Activated CD4-positive, alpha-beta T cell treated with anti-CD3 and anti-CD28 coated beads, Interleukin-2, Interleukin-6, amounts not matched to agents 100 ng/mL and 50 ng/mL, durations not matched to agents 16 hours and 8 hours (primary cell): ENCODE measurements around the gene AFAP1.
"Not testable (repeated sequence)": the region's sequence is repeated elsewhere in the genome, so short reads cannot be mapped to it uniquely, and the experiment has no call there.

Experiments used
- DNase-seq: peaks from one replicate; pipeline ENCODE4 v3.0.0-alpha.2; 2020

Gene AFAP1

GRCh38 chr4:7944599-7945220 lies 5.0 kb upstream of the AFAP1 start:
- no peak for DNase-seq

DNA sequence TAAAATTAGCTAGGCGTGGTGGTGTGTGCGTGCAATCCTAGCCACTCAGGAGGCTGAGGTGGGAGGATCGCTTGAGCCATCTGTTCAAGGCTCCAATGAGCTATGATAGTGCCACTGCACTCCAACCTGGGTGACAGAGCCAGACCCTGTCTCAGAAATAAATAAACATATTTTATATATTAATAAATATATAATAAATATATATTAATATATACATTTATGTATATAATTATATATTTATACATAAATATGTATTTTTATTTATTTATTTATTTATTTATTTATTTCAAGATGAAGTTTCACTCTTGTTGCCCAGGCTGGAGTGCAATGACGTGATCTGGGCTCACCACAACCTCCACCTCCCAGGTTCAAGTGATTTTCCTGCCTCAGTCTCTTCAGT lies 4.0 kb upstream of the AFAP1 start:
- DNase-seq, result not testable (repeated sequence)

- no peak for DNase-seq
Measured at GRCh38 chr4:7943211-7943610, 3.5 kb upstream of the AFAP1 start.

- no peak for DNase-seq
Measured at GRCh38 chr4:7941965-7942496, 2.4 kb upstream of the AFAP1 start.

GRCh38 chr4:7941111-7941964 lies 1.7 kb upstream of the AFAP1 start:
- no peak for DNase-seq

DNA sequence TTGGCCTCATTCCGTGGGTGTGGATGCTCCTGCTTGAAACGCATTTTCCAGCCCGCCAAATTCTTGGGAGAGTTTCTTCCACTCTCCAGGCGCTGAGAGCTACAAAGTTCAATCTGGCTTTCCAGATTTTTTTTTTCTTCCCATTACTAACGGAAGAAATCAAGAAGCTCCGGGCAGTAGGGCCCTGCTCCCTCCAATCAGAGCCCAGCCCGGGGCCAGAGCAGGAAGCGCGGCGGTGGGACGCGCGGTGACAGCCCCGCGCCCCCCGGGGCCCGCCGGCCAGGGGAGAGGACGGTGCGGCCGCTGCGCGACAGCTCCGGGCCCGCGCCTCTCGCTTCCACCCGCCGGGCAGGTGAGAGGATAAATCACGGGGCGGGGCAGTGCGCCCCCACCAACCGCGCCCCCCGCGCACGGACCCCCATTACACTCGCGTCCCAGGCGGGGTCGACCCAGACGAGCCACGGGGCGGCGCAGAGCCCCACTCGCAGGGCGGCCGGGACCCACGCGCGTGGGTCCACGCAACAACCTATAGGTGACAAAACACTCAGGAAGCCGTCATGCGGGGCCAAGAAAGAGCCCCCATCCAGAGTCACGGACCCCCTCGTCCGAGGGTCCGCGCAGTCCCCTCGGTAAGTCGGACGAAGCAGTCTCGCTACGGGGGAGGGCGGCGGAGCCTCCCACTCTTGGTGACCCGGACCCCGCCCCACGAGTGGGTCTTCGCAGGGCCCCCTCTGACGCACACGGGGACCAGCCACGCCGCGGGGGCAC lies 868 bp downstream of the AFAP1 start:
- DNase-seq, result no peak

DNA sequence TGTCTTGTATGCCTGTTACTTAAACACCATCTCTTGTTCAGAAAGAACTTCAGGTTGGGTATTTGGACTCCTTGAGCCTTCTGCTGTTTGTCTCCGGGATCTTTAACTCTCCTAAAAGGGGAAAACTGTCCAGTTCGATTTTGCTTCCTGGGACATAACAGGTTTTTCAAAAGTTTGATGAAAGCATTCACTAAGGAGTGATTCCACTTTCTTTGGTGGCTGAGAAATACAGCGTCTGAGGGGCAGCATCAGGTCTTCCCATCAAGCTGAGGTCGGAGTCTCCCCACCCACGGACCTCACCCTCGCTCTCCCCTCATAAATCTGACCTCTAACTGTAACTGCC lies 1.4 kb downstream of the AFAP1 start:
- no peak for DNase-seq

- DNase-seq, result no peak
Measured at GRCh38 chr4:7937006-7937405, 2.7 kb downstream of the AFAP1 start.

DNA sequence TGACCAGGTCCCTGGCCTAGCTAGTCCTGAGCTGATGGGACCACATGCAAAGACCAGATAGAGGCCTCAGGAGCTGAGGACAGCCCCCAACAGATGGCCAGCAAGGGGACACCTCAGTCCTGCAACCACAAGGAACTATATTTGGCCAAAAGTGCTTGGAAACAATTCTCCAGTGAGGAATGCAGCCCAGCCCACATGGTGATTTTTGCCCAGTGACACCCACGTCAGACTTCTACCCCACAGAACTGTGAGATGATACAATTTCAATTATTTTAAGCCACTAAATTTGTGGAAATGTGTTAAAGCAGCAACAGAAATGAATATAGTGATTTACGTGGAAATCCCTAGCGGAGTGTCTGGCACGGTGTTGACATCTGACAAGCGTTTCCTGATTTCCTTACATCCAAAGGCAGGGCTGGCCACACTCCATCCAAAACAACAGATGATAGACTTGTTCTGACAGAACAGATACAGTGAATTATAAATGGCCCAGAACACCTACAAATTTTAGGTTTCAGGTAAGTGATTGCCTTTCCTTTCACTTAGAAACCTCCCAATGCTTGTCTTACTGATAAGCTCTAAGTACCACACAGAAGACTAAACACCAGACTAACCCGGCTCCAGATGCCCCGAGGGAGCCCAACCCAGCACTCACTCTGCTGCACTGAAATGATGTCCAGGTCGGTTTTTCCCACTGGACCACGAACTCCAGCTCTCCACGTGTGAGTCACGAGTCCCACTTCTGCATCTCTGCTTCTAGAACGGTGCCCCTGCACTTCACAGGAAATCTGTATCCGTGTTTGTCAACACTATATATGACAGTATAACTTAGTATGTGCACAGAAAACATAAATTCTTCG lies 5.8 kb downstream of the AFAP1 start:
- DNase-seq, result no peak

DNA sequence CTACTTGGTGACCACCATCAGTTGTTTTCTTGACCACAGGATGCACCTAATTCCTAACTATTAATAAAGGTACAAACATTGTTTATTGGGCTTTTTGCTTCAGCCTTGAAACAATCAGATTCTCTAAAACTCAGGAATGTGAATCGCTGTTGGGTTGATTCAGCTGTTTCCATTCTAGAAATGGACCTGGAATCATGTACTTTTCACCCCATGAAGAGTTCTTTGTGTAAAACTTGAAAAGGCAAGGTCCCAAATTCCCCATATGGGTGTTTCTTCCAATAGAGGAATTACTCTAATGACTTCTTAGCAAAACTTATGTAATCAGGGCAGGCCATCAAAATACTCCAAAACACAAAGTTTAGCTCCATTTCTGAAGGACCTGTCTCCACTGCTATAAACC lies 7.4 kb downstream of the AFAP1 start:
- DNase-seq, result no peak

GRCh38 chr4:7929118-7929951 lies 10.3 kb downstream of the AFAP1 start:
- DNase-seq, result no peak

- no peak for DNase-seq
Measured at GRCh38 chr4:7928711-7929110, 10.9 kb downstream of the AFAP1 start.

- DNase-seq, result no peak
Measured at GRCh38 chr4:7926822-7927221, 12.8 kb downstream of the AFAP1 start.

DNA sequence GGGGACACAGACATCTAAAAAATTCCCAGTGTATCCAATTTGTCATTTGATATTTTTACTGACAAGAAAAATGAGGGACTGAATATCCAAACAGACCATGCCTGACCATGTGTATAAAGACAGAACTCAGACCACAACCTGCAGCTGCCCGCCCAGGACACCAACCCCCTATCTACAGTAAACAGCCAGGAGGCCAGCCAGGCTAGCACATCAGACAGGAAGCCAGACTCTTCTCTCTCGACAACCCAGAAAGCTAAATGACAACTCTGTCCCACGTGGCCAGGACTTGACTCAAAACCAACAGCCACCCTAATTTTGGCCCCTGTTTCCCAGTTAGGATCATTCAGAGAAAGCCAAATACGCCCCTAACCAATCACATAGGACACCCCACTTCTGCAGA lies 15.1 kb downstream of the AFAP1 start:
- no peak for DNase-seq

DNA sequence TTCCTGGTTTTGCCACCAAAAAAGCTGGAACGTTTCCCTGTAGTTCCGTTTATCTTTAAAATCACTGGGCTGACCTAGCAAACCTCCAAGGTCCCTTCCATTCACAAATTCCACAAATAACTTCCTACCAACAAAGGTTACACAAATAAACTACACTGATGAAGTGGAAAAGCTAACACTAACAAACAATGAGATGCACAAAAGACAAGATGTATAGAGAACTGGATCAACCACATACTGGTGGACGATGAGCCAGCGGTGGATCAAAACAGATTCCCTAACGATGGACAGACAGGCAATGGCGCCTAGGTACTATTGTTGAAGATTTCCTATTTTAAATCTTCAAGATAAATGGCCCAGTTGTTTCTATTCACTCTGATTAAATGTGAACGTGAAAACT lies 15.5 kb downstream of the AFAP1 start:
- DNase-seq, result no peak

DNA sequence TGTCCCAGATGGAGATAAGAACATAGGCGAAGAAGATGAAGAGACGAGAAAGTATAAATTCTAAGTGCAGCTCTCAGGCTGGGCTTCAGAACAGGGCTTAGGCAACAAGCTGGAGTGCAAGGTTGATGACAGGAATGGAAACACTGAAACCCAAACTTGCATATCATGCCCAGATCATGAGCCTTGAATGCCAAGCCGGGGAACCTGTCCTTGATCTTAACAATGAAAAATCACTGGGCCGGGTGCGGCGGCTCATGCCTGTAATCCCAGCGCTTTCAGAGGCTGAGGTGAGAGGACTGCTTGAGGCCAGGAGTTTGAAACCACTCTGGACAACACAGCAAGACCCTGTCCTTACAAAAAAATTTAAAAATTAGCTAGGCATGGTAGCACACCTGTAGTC lies 17.2 kb downstream of the AFAP1 start:
- DNase-seq, result no peak

GRCh38 chr4:7918981-7919380 lies 20.7 kb downstream of the AFAP1 start:
- DNase-seq, result no peak

- DNase-seq, result not testable (repeated sequence)
Measured at GRCh38 chr4:7918187-7918586, 21.5 kb downstream of the AFAP1 start.

DNA sequence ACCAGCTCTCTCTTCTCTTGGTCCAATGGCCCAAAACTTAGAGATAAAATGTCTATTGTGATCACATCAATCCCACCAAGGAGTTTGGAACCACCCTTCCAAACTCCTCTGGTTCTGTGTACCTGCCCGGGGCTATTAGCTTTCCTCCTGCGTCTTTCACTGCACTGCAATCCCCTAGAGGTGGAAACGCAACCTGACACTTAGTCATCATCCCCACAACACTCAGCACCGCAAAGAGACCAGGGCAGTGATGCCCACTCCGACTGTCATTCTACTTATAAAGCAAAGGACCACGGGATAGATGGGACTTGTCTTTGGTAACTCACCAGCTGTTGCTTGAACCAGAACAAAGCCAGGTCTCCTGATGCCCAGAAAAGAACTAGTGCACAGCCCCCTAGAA lies 22.0 kb downstream of the AFAP1 start:
- DNase-seq, result no peak

DNA sequence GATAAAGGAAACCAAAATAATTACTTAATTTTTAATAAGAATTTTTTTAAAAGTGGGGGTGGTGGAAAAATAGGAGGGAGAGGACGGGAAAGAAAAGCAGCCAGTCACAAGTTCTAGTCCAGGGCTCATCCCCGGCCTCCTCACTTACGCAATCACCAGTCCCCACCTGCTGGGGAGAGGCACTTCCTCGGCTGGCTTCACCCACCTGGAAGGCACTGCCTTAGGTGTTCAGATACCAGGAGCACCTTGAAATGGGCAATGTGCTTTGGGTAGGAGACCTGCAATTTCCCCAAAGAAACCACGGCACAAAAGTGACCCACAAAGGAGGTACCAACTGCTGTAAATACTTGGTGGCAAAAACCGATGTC lies 23.8 kb downstream of the AFAP1 start:
- no peak for DNase-seq

DNA sequence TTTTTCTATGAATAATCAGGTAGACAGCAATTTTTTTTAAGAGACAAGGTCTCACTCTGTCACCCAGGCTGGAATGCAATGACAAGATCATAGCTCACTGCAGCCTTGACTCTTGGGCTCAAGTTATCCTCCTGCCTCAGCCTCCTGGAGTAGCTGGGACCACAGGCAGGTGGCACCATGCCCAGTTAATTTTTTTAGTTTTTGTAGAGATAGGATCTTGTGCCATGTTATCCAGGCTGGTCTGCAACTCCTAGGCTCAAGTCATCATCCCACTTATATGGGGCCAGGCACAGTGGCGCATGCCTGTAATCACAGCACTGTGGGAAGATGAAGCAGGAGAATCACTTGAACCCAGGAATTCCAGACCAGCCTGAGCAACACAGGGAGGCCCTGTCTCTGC lies 26.8 kb downstream of the AFAP1 start:
- no peak for DNase-seq
